ENCODE measurements around the gene COLGALT1. TPM values are rescaled to one million over a fixed set of nuclear protein-coding genes. Genes with fewer than 3 reads are reported as not detected.

COLGALT1 gene
- total RNA-seq, 1 experiment from 2014 or later = 48.5 TPM

DNA sequence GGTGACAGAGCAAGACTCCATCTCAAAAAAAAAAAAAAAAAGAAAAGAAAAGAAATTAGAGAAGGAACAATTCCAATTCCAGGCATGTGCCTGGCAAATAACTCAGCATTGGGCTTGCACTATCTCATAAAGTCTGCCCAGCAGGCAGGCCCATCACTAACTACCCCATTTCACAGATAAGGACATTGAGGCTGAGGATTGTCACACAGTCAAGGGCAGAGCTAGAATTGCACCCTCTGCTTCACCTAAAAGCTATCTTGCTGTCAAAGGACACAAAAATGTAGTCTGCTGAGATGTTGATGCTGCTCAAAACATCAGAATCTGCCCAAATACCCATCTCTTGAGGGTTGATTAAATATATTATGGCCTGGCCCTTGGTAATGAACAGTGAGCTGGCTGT is 20.7 kb upstream of the COLGALT1 start:
- no peak overlapping the region for H2BK15ac ChIP-seq (ENCODE audit: low read depth, low read length)
- no peak overlapping the region for H3K4ac ChIP-seq (ENCODE audit: low read depth, low read length)
- H3K79me2 ChIP-seq (ENCODE audit: insufficient read depth, low read length) = no peaks in the 10 kb centered on the region
- H3K9ac ChIP-seq (ENCODE audit: extremely low read depth, insufficient read length, low read length) = no peak overlapping the region
- Mint-ChIP-seq H3K4me1 (peaks cover 14 to 24% of the 10 kb centered on the region in 2 experiments), H3K36me3 (ENCODE audit: insufficient read depth in 1 of 3, low read depth in 3 of 3) (no peaks in the 10 kb centered on the region), H3K9me3 (peaks cover 0 to 2% of the 10 kb centered on the region in 2 experiments; a peak in 1 of 5 replicates), H3K27ac (no peak overlapping the region), H3K4me3 (no peak overlapping the region), H3K27me3 (ENCODE audit: low read depth) (peaks cover 28% of the 10 kb centered on the region)
- no peak overlapping the region for H2AK5ac ChIP-seq (ENCODE audit: insufficient read length, low read length)
- H2BK12ac ChIP-seq (ENCODE audit: insufficient read length, low read depth, low read length) = no peak overlapping the region
- TF ChIP-seq, protein P1, sequence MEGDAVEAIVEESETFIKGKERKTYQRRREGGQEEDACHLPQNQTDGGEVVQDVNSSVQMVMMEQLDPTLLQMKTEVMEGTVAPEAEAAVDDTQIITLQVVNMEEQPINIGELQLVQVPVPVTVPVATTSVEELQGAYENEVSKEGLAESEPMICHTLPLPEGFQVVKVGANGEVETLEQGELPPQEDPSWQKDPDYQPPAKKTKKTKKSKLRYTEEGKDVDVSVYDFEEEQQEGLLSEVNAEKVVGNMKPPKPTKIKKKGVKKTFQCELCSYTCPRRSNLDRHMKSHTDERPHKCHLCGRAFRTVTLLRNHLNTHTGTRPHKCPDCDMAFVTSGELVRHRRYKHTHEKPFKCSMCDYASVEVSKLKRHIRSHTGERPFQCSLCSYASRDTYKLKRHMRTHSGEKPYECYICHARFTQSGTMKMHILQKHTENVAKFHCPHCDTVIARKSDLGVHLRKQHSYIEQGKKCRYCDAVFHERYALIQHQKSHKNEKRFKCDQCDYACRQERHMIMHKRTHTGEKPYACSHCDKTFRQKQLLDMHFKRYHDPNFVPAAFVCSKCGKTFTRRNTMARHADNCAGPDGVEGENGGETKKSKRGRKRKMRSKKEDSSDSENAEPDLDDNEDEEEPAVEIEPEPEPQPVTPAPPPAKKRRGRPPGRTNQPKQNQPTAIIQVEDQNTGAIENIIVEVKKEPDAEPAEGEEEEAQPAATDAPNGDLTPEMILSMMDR (conservative IDR thresholded peaks at IDR 0.05) = no peak
- no peak overlapping the region for H3K23ac ChIP-seq (ENCODE audit: insufficient read length, low read depth, low read length)
- no peak overlapping the region for H3K4me2 ChIP-seq (ENCODE audit: insufficient read depth, insufficient read length, low read length)
- no peak overlapping the region for H3K14ac ChIP-seq (ENCODE audit: insufficient read depth, low read length)
- H3K27ac ChIP-seq (ENCODE audit: insufficient read length, low read depth, low read length) = no peak overlapping the region
- peaks cover 7% of the 10 kb centered on the region for H3K23me2 ChIP-seq (ENCODE audit: insufficient read length, low read depth, low read length, poor library complexity, severe bottlenecking)
- H2BK5ac ChIP-seq (ENCODE audit: insufficient read length, low read length) = no peak overlapping the region
- H3T11ph ChIP-seq (ENCODE audit: low read length) = no peak overlapping the region
- 0 out of 2 replicates have a peak, but pooled peaks cover 2% of the 10 kb centered on the region for H3K4me1 ChIP-seq (ENCODE audit: insufficient read depth, low read length)
- H3K79me1 ChIP-seq (ENCODE audit: insufficient read depth, low read depth, low read length, poor library complexity, severe bottlenecking) = no peaks in the 10 kb centered on the region
- no peaks in the 10 kb centered on the region for H4K20me1 ChIP-seq (ENCODE audit: control insufficient read depth, insufficient read depth, insufficient read length)
- H3K27me3 ChIP-seq (ENCODE audit: insufficient read depth, low read length) = no peaks in the 10 kb centered on the region; the same call in 1 of the 2 replicates
- H2BK120ac ChIP-seq (ENCODE audit: low read depth, low read length, poor library complexity, severe bottlenecking) = no peak overlapping the region
- H2BK20ac ChIP-seq (ENCODE audit: low read depth, low read length, poor library complexity, severe bottlenecking) = no peak overlapping the region
- no peak overlapping the region for H3K18ac ChIP-seq (ENCODE audit: insufficient read length, low read depth, low read length)
- no peak overlapping the region for H4K8ac ChIP-seq (replicated peaks; ENCODE audit: insufficient read length, low read depth, low read length)
- no peak overlapping the region for H4K5ac ChIP-seq (ENCODE audit: insufficient read length, low read depth, low read length)
- H2AFZ ChIP-seq (ENCODE audit: low read length) = no peak overlapping the region
- no peaks in the 10 kb centered on the region for H3K9me3 ChIP-seq (ENCODE audit: control insufficient read depth, low read depth, low read length)
- H4K91ac ChIP-seq (ENCODE audit: insufficient read length, low read depth, low read length) = no peak overlapping the region
- DNase-seq = no peak
- no peak overlapping the region for H3K56ac ChIP-seq (ENCODE audit: insufficient read length, low read depth, low read length)
